Fibroblast of mammary gland (primary cell): ENCODE data around the gene MAEA.
"Not testable (repeated sequence)": the region's sequence is repeated elsewhere in the genome, so short reads cannot be mapped to it uniquely, and the experiment has no call there.

Experiments
- DNase-seq: peaks from one replicate; pipeline ENCODE4 v3.0.0-alpha.2; 2010; ENCODE audit warnings: low read depth
- H3K4me3 ChIP-seq: 2 replicates; pipeline ENCODE4 v1.5.1; 2011; ENCODE audit warnings: low read depth, mild to moderate bottlenecking, low read length, moderate library complexity; ENCODE audit not compliant: control insufficient read depth
- CTCF ChIP-seq: conservative IDR thresholded peaks from 2 replicates; pipeline ENCODE4 v1.5.1; 2011; ENCODE audit warnings: low read depth, low read length, inconsistent platforms; ENCODE audit not compliant: control insufficient read depth, insufficient read depth

MAEA gene

GRCh38 chr4:1323280-1323634 is 33.6 kb downstream of the MAEA start:
- DNase-seq, result no peak
- H3K4me3 ChIP-seq, result no peak overlapping the region
- TF ChIP-seq CTCF, result no peak

GRCh38 chr4:1323635-1324442 is 34.1 kb downstream of the MAEA start:
- no peak overlapping the region for H3K4me3 ChIP-seq
- peak; percentile 100 for DNase-seq
- TF ChIP-seq CTCF, result no peak

GRCh38 chr4:1324443-1325175 is 34.9 kb downstream of the MAEA start:
- DNase-seq, result peak; percentile 86
- H3K4me3 ChIP-seq, result not testable (repeated sequence)

GRCh38 chr4:1325176-1325480 is 35.4 kb downstream of the MAEA start:
- no peak for DNase-seq
- no peak for TF ChIP-seq CTCF
- H3K4me3 ChIP-seq, result no peak overlapping the region

- DNase-seq, result no peak
- no peak overlapping the region for H3K4me3 ChIP-seq
- no peak for TF ChIP-seq CTCF
Measured at GRCh38 chr4:1325681-1326635, 36.3 kb downstream of the MAEA start.

- H3K4me3 ChIP-seq, result no peak overlapping the region
- DNase-seq, result no peak
- TF ChIP-seq CTCF, result no peak
Measured at GRCh38 chr4:1326751-1327525, 37.2 kb downstream of the MAEA start.
